Uterus (tissue), 2 donors: Measurements from ENCODE around the gene KCNK6.

ENCODE experiments used
- CTCF ChIP-seq, 4 experiments: fragments of 200-600 bp in 2 of 4; fragments of 450-650 bp in 2 of 4; sonication (generic) in 2 of 4; IDR thresholded peaks; one replicate each; pipeline ENCODE4 v1.5.1; 2016 to 2019; ENCODE audit warnings: antibody characterized with exemption in 4 of 4, mild to moderate bottlenecking in 2 of 4, moderate library complexity in 1 of 4
- POLR2A ChIP-seq, 2 donors: fragments of 450-650 bp; IDR thresholded peaks; one replicate each; pipeline ENCODE4 v1.6.1; 2016; ENCODE audit warnings: antibody characterized with exemption in 2 of 2, mild to moderate bottlenecking in 1 of 2, moderate library complexity in 1 of 2

- no peak for TF ChIP-seq CTCF (IDR thresholded peaks at IDR 0.05)
- no peak for TF ChIP-seq POLR2A (IDR thresholded peaks at IDR 0.05)
These were observed 12.1 kb downstream of the KCNK6 start for GRCh38 chr19:38331728-38332127.
